Fibroblast of the aortic adventitia (primary cell): Measurements from ENCODE around the gene TBCEL. TPM values are rescaled to one million over a fixed set of nuclear protein-coding genes. Genes with fewer than 3 reads are reported as not detected.

Experiments
- DNase-seq: peaks from one replicate; pipeline ENCODE4 v3.0.0-alpha.2; 2010; ENCODE audit warnings: low read depth
- H3K4me3 ChIP-seq: 2 replicates; pipeline ENCODE4 v1.5.1; 2011; ENCODE audit warnings: low read depth, mild to moderate bottlenecking, control low read depth, low read length, moderate library complexity
- total RNA-seq: library from RNA; depleted of rRNA; stranded (reverse); fragments of >200 nt; gene quantifications from 2 replicates; pipeline ENCODE4 v1.2.3, GENCODE V29; 2012; ENCODE audit warnings: low replicate concordance
- TF ChIP-seq, protein P1 (sequence below): IDR thresholded peaks from 2 replicates; pipeline ENCODE4 v1.5.1; 2011; ENCODE audit warnings: mild to moderate bottlenecking, low read length, control low read depth, inconsistent platforms; ENCODE audit not compliant: insufficient read depth

The TBCEL gene
- total RNA-seq, 1 donor, result 30.7 TPM

DNA sequence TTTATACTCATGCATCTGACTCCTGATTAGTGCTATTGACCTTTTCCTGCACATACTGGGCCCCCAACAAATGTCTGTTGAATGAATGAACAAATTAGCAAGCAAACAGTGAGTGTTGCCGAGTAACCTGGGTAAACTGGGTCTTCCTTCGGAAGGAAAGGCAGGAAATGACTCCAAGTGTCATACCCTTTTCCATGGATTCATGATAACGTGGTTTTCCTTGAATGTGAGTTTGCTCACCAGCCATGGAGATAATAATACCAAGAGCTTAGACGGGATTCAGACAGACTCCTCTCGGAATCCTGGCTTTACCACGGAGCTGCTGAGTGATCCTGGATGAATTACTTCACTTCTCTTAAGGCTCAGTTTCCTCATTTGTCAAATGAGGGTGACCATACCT, 93.9 kb downstream of the TBCEL start:
- no peak overlapping the region for H3K4me3 ChIP-seq
- TF ChIP-seq, protein P1, sequence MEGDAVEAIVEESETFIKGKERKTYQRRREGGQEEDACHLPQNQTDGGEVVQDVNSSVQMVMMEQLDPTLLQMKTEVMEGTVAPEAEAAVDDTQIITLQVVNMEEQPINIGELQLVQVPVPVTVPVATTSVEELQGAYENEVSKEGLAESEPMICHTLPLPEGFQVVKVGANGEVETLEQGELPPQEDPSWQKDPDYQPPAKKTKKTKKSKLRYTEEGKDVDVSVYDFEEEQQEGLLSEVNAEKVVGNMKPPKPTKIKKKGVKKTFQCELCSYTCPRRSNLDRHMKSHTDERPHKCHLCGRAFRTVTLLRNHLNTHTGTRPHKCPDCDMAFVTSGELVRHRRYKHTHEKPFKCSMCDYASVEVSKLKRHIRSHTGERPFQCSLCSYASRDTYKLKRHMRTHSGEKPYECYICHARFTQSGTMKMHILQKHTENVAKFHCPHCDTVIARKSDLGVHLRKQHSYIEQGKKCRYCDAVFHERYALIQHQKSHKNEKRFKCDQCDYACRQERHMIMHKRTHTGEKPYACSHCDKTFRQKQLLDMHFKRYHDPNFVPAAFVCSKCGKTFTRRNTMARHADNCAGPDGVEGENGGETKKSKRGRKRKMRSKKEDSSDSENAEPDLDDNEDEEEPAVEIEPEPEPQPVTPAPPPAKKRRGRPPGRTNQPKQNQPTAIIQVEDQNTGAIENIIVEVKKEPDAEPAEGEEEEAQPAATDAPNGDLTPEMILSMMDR, result no peak
- DNase-seq, result no peak

DNA sequence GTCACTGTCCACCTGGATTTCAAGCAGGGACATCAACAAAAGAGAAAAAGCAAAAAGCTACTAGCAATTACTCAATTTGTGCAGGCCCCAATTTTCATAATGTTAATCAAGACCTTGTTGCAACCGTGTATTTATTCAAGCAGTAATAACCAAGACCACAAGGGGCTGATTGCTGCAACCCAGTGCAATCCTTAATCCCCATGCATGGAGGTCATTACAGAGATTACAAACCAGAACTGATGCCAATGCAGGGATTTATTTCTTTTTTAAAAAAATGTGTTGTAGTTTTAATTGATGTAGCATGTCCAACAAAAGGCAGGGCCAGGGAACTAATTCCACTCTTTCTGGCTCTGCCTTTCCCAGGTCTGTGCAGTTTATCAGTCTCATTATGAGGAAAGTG, 95.5 kb downstream of the TBCEL start:
- H3K4me3 ChIP-seq, result no peak overlapping the region
- TF ChIP-seq, protein P1, result no peak
- DNase-seq, result no peak

DNA sequence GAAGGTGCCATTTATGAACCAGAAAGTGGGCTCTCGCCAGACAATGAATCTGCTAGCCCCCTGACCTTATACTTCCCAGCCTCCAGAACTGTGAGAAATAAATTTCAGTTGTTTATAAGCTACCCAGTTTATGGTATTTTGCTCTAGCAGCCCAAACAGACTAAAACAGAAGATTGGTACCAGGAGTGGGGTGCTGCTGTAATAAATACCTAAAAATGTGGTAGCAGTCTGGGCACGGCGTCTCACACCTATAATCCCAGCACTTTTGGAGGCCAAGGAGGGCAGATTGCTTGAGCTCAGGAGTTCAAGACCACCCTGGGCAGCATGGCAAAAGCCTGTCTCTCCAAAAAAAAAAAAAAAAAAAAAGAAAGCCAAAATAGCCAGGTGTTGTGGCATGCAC, 98.4 kb downstream of the TBCEL start:
- no peak for DNase-seq
- TF ChIP-seq, protein P1, result no peak
- H3K4me3 ChIP-seq, result no peak overlapping the region

DNA sequence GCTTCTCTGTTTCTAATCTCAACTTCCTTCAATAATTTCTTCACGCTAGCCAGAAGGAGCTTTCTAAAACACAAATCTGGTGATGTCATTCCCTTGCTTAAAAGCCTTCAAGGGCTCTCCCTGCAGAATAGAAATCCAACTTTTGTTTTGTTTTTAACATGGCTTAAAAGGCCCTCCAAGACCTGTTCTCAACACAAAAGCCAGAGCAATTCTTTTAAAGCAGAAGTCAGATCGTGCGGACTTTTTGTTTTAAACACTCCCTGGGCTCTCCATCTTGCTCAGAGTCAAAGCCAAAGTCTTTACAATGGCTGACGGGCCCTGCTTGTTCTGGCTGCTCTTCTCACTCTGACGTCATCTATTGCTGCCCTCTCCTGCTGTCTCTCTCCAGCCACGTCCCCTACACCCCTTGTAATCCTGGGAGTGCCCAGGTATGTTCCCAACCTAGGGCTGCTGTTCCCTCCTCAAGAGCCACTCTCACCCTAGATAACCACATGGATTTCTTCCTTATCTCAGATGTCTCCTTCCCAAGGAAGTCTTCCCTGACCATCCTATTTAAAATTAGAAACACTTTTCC, 99.7 kb downstream of the TBCEL start:
- TF ChIP-seq, protein P1, result no peak
- H3K4me3 ChIP-seq, result no peak overlapping the region
- no peak for DNase-seq

DNA sequence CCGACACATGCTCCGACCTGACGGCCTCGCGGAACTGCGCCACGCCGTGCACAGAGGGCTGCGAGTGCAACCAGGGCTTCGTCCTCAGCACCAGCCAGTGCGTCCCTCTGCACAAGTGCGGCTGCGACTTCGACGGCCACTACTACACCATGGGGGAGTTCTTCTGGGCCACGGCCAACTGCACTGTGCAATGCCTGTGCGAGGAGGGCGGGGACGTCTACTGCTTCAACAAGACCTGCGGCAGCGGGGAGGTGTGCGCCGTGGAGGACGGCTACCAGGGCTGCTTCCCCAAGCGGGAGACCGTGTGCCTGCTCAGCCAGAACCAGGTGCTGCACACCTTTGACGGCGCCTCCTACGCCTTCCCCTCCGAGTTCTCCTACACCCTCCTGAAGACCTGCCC, 103.9 kb downstream of the TBCEL start:
- TF ChIP-seq, protein P1, result no peak
- DNase-seq, result no peak
- H3K4me3 ChIP-seq, result no peak overlapping the region

DNA sequence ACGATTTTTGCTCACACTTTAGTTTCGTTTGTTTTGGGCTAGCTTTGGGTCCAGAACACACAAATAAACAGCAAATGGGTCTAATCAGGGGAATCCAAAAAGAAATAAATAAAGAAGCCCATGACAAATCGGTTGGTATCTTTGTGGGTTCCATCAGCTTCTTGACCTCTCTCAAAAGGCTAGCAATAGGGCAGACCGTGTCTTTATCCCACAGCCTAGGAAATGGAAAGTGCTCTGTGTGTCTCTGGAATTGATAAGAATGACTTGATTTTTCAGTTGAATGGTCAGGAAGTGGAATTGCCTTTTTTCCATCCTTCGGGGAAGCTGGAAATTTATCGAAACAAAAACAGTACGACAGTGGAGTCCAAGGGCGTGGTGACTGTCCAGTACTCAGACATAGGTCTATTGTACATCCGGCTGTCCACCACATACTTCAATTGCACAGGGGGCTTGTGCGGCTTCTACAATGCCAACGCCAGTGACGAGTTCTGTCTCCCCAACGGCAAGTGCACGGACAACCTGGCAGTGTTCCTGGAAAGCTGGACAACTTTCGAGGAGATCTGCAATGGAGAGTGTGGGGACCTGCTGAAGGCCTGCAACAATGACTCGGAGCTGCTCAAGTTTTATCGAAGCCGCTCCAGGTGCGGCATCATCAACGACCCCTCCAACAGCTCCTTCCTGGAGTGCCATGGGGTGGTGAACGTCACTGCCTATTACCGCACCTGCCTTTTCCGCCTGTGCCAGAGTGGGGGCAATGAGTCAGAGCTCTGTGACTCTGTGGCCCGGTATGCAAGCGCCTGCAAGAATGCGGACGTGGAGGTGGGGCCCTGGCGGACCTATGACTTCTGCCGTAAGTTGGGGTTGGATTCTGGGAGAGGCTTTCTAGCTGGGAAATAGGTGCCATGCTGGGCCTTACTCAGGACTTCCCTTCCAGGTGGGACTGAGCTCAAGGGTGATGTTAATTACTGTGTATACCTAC, 105.7 kb downstream of the TBCEL start:
- TF ChIP-seq, protein P1, result no peak
- H3K4me3 ChIP-seq, result no peak overlapping the region
- DNase-seq, result no peak
